PC-3 (cell line): ENCODE results near the gene TARS3. TPM values are rescaled to one million over a fixed set of nuclear protein-coding genes. Genes with fewer than 3 reads are reported as not detected.

ENCODE experiments used
- ATAC-seq: fragments of 200-7000 bp; cut with Tn5 transposase; 2 replicates; pipeline ENCODE4 v1.9.1; 2020; ENCODE audit warnings: mild to moderate bottlenecking, moderate library complexity
- BruUV-seq: library from RNA; stranded (reverse); fragments of 400-500 nt; replicated peaks from 2 replicates; lab custom pipeline; 2021; lab: Mats Ljungman, UMichigan
- CTCF ChIA-PET: fragments of 300-600 bp; sonication (Branson Sonifier 250); formaldehyde crosslinking; loops from one replicate; lab custom pipeline; 2022; ENCODE audit warnings: antibody characterized with exemption; lab: Charles Lee
- POLR2A ChIA-PET: fragments of 300-600 bp; sonication (Branson Sonifier 250); formaldehyde crosslinking; loops from one replicate; lab custom pipeline; 2022; ENCODE audit warnings: antibody characterized with exemption; ENCODE audit not compliant: unreplicated experiment; lab: Charles Lee
- DNase-seq: peaks from one replicate; pipeline ENCODE4 v3.0.0-alpha.2; 2015
- H2AFZ ChIP-seq: fragments of 300-600 bp; sonication (generic); 2 replicates; pipeline ENCODE4 v1.6.0; 2016; ENCODE audit warnings: antibody characterized with exemption, low read length
- H3F3A ChIP-seq: fragments of 300-600 bp; sonication (generic); one replicate; pipeline ENCODE4 v1.6.0; 2017; ENCODE audit warnings: antibody characterized with exemption, low read length, control low read depth, mild to moderate bottlenecking; ENCODE audit not compliant: unreplicated experiment
- H3K27ac ChIP-seq: fragments of 300-600 bp; sonication (generic); 2 replicates; pipeline ENCODE4 v1.5.1; 2016; ENCODE audit warnings: mild to moderate bottlenecking, low read length
- H3K27me3 ChIP-seq: fragments of 300-600 bp; sonication (generic); 2 replicates; pipeline ENCODE4 v1.6.1; 2016; ENCODE audit warnings: low read length, mixed read lengths
- H3K36me3 ChIP-seq: fragments of 300-600 bp; sonication (generic); 2 replicates; pipeline ENCODE4 v1.6.1; 2016; ENCODE audit warnings: low read depth, mixed run types, low read length, mixed read lengths
- H3K4me1 ChIP-seq: fragments of 300-600 bp; sonication (generic); 2 replicates; pipeline ENCODE4 v1.5.1; 2016; ENCODE audit warnings: low read length; ENCODE audit not compliant: insufficient read depth
- H3K4me2 ChIP-seq: fragments of 300-600 bp; sonication (generic); 2 replicates; pipeline ENCODE4 v1.6.0; 2016; ENCODE audit warnings: low read length
- H3K4me3 ChIP-seq: fragments of 300-600 bp; sonication (generic); 2 replicates; pipeline ENCODE4 v1.5.1; 2016; ENCODE audit warnings: mild to moderate bottlenecking, low read length, mixed read lengths
- H3K79me2 ChIP-seq: fragments of 300-600 bp; sonication (generic); 2 replicates; pipeline ENCODE4 v1.6.1; 2017; ENCODE audit warnings: low read length, mixed read lengths
- H3K9ac ChIP-seq: fragments of 300-600 bp; sonication (generic); 2 replicates; pipeline ENCODE4 v1.6.0; 2016; ENCODE audit warnings: mild to moderate bottlenecking, low read length
- H3K9me2 ChIP-seq: fragments of 300-600 bp; sonication (generic); replicated peaks from 2 replicates; pipeline ENCODE4 v1.6.1; 2016; ENCODE audit warnings: mixed run types, low read length, mixed read lengths
- H3K9me3 ChIP-seq: fragments of 300-600 bp; sonication (generic); 2 replicates; pipeline ENCODE4 v1.6.1; 2016; ENCODE audit warnings: low read length, mixed read lengths
- H4K20me1 ChIP-seq: fragments of 300-600 bp; sonication (generic); 2 replicates; pipeline ENCODE4 v1.6.1; 2016; ENCODE audit warnings: low read length, mixed read lengths
- EZH2 ChIP-seq: fragments of 300-600 bp; sonication (generic); IDR thresholded peaks from one replicate; pipeline ENCODE4 v1.6.1; 2017; ENCODE audit warnings: antibody characterized with exemption, mild to moderate bottlenecking, low read length; ENCODE audit not compliant: unreplicated experiment
- EZH2phosphoT487 ChIP-seq: fragments of 300-600 bp; sonication (generic); IDR thresholded peaks from 2 replicates; pipeline ENCODE4 v1.6.1; 2018; ENCODE audit warnings: mild to moderate bottlenecking, antibody characterized with exemption, low read length, borderline replicate concordance
- intact Hi-C: fragments of 100-400 bp; cut with micrococcal nuclease; formaldehyde crosslinking; loops from 2 replicates; pipeline ENCODE4 v1.9.0; 2023
- total RNA-seq: library from RNA; depleted of rRNA; stranded (reverse); fragments of >200 nt; gene quantifications from 2 replicates; pipeline ENCODE4 v1.2.3, GENCODE V29; 2014
- TF ChIP-seq, protein P1 (sequence below): fragments of 300-600 bp; sonication (generic); conservative IDR thresholded peaks from 2 replicates; pipeline ENCODE4 v1.5.1; 2017; ENCODE audit warnings: antibody characterized with exemption, low read depth, mild to moderate bottlenecking, low read length

TARS3 gene
- total RNA-seq, 1 experiment from 2014 or later = 5.4 TPM

DNA sequence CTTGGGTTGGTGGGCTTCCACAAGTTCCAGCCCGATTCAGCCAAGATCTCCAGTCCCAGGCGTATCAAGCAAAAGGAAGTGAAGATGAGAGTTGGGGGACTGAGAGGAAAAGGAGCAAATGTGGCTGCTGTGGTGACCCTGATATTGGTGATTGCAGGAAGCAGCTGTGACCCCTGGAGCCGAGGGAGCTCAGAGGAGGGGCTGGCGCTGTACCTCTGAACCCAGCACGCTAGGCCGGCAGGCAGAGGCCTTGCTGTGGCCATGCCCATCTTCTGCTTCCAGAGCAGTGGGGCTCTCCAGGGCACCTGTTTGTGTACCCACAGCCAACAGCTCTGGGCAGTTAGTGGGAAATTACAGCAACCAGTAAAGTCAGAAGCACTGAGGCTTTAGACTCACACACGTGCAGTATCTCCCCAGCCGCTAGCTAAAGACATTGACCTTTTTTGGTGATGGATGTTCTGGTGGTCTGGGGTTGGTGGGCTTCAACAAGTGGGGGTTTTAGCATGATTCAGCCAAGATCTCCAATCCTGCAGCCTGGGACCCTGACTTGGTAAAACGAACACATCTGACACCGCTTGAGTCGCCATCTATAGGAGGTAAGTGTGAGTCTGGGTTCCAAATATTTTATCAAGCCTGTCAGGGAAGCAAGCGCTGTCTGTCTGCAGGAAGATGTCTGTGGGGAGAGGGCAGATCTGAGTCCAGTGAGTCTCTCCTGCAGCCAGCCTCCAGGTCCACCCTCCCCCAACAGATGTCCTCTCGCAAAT is 105.2 kb downstream of the TARS3 start:
- BruUV-seq = no TSS peak
- ChIA-PET POLR2A (no interaction called here), CTCF (no interaction called here)

DNA sequence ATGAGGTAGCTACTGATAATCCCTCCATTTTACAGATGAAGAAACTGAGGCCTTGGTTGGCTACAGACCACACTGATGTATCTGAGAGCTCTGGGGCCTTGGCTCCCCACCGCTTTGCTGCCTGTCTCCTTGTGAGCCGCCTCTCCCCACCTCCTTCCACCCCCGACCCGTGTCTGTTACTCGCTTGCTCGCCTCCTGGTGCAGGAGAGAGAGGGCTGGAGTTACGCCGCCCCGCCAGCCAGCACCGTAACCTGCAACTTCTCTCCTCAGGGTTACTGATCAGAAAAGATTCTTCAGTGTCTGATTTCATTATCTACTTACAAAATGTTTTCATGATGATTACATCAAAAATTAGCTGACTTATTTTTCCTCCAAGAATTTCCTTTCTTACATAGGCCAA is 106.2 kb downstream of the TARS3 start:
- POLR2A ChIA-PET = no interaction called here
- no peak for ATAC-seq
- H3K9ac ChIP-seq = no peak overlapping the region

More for the DNA sequence above, 105.2 kb downstream of the TARS3 start:
- DNase-seq (no peak), ATAC-seq (no peak)
- H3K36me3 ChIP-seq = no peaks in the 10 kb centered on the region
- intact Hi-C loops = no loop called here
- no peaks in the 10 kb centered on the region for H3K9me3 ChIP-seq
- no peak overlapping the region for H3K27ac ChIP-seq
- H3K4me2 ChIP-seq = no peak overlapping the region
- H3K79me2 ChIP-seq = no peaks in the 10 kb centered on the region
- H3K4me1 ChIP-seq = peaks cover 12% of the 10 kb centered on the region
- TF ChIP-seq EZH2 (no peak), EZH2phosphoT487 (no peak)
- TF ChIP-seq, protein P1, sequence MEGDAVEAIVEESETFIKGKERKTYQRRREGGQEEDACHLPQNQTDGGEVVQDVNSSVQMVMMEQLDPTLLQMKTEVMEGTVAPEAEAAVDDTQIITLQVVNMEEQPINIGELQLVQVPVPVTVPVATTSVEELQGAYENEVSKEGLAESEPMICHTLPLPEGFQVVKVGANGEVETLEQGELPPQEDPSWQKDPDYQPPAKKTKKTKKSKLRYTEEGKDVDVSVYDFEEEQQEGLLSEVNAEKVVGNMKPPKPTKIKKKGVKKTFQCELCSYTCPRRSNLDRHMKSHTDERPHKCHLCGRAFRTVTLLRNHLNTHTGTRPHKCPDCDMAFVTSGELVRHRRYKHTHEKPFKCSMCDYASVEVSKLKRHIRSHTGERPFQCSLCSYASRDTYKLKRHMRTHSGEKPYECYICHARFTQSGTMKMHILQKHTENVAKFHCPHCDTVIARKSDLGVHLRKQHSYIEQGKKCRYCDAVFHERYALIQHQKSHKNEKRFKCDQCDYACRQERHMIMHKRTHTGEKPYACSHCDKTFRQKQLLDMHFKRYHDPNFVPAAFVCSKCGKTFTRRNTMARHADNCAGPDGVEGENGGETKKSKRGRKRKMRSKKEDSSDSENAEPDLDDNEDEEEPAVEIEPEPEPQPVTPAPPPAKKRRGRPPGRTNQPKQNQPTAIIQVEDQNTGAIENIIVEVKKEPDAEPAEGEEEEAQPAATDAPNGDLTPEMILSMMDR = no peak
- H3K27me3 ChIP-seq = no peaks in the 10 kb centered on the region
- H4K20me1 ChIP-seq = no peaks in the 10 kb centered on the region
- H3K9me2 ChIP-seq = no peaks in the 10 kb centered on the region
- no peak overlapping the region for H3K4me3 ChIP-seq
- H2AFZ ChIP-seq = no peak overlapping the region
- no peak overlapping the region for H3K9ac ChIP-seq
- no peaks in the 10 kb centered on the region for H3F3A ChIP-seq

More for the DNA sequence above, 106.2 kb downstream of the TARS3 start:
- Histone ChIP-seq H3K4me2 (no peak overlapping the region), H3K9me2 (no peaks in the 10 kb centered on the region), H3F3A (no peaks in the 10 kb centered on the region), H3K9me3 (no peaks in the 10 kb centered on the region), H3K27me3 (no peaks in the 10 kb centered on the region), H3K27ac (no peak overlapping the region), H2AFZ (no peak overlapping the region), H4K20me1 (no peaks in the 10 kb centered on the region), H3K4me3 (no peak overlapping the region), H3K36me3 (no peaks in the 10 kb centered on the region), H3K79me2 (no peaks in the 10 kb centered on the region), H3K4me1 (peaks cover 12% of the 10 kb centered on the region)
- DNase-seq = no peak
- intact Hi-C loops = no loop called here
- CTCF ChIA-PET = no interaction called here
- BruUV-seq = no TSS peak
- no peak for TF ChIP-seq EZH2phosphoT487
- TF ChIP-seq EZH2 = no peak
- TF ChIP-seq, protein P1 = no peak
